ENCODE results near the gene TRPM1.

TRPM1 gene

GRCh38 chr15:30992249-30992864, 109.2 kb downstream of the TRPM1 start:
- Mint-ChIP-seq H3K9me3 (no peaks in the 10 kb centered on the region), H3K36me3 (ENCODE audit: low read depth) (peaks cover 3% of the 10 kb centered on the region), H3K4me1 (ENCODE audit: low read depth) (peaks cover 18% of the 10 kb centered on the region), H3K4me3 (peak overlapping the region; percentile 87), H3K27me3 (ENCODE audit: low read depth) (peaks cover 7% of the 10 kb centered on the region), H3K27ac (peak overlapping the region; percentile 78)
- DNase-seq (ENCODE audit: low spot score): no peak

DNA sequence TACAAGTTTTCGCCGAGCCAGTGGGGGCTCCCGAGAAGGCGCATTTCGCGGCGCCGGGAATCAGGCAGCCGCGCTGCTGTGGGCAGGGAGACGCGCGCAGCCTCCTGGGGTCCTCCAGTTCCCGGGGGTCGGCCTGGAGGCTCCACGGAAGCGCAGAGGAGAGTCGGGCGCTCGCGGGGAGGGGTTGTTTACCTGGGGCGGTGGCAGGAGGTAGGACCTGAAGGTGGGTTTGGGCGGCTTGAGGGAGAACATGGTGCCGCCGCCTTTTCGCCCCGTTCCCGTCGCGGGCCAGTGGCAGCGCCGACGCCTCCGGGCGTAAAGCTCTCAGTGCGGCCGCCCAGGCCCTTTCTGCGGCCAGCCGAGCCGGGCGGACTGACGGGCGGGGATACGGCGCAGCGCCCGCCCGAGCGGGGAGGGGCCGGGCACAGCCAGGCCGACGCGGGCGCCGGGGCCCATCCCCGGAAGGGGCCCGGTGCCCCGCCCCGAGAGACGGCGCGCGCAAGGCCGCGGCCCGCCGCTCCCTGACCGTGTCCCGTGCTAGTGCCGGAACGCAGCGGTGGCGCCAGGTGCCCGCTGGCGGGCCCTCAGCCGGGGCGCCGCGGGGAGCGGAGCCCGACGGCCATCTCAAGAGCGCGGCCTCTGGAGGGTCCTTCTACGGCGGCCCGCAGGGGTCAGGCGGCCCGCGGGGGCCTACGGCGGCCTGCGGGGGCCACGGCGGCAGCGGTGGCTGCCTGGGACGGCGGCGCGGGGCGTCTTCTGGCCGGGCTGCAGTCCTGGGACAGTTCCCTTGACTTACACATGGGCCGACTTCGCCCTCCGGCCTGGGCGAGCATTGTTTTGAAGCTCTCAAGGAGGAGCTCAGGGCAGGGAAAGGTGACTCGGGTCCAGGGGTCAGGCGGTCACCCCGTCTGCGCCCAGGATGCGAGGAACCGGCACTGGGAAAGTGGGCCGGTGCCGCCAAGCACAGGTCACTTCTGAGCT, 110.0 kb downstream of the TRPM1 start, which contains the start of gene MTMR10:
MTMR10 (minus strand) TSS at position 374 of the 981 bp plus-strand sequence; CDS start at position 252, 122 bp downstream.
- Mint-ChIP-seq H3K27me3 (ENCODE audit: low read depth) (peaks cover 5% of the 10 kb centered on the region), H3K36me3 (ENCODE audit: low read depth) (peaks cover 6% of the 10 kb centered on the region), H3K9me3 (no peaks in the 10 kb centered on the region), H3K4me3 (peak within 1 kb of the TSS; percentile 96), H3K27ac (peak within 1 kb of the TSS; percentile 89), H3K4me1 (ENCODE audit: low read depth) (peaks cover 18% of the 10 kb centered on the region)
- DNase-seq (ENCODE audit: low spot score): peak; percentile 82

DNA sequence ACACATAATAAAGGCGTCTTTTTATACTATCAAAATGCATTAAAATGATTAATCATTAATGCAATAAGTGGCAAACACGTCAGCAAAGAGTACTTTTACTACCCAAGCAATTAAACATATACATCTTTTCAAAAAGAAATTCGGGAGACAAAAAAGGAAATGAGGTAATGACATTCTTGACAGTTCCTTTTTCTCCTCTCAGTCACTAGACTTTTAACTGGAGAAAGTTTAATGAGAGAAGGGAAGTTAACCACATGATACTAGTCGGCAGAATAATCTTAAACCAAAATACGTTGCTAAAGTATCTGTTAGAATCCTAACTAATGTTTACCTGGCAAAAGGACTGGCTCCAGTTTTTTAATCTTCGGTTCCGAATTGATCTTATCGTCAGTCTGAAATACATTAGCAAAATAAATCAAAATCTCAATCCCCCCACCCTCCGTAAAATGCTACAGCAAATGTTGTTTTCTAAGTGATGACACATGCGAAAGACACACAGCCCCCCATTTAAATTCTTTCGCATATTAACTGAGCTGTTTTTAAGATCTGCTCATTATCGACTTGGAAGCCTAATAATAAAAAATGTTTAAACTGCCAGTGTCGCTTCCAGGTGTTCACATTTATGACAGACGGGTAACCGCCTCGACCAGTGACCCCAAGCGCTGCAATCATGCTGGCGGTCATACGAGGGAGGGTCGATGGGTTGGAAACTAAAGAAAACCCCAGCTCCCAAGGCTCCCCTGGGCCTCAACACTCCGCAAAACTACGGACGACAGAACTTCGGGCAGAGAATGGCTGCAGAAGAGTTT, 110.9 kb downstream of the TRPM1 start:
- Mint-ChIP-seq H3K27ac (peak overlapping the region; percentile 89), H3K36me3 (ENCODE audit: low read depth) (peaks cover 8% of the 10 kb centered on the region), H3K27me3 (ENCODE audit: low read depth) (peaks cover 2% of the 10 kb centered on the region), H3K4me1 (ENCODE audit: low read depth) (peaks cover 18% of the 10 kb centered on the region), H3K9me3 (no peaks in the 10 kb centered on the region), H3K4me3 (peak overlapping the region; percentile 96)
- no peak for DNase-seq (ENCODE audit: low spot score)

- no peaks in the 10 kb centered on the region for H3K27me3 Mint-ChIP-seq (ENCODE audit: low read depth)
- peaks cover 12% of the 10 kb centered on the region for H3K36me3 Mint-ChIP-seq (ENCODE audit: low read depth)
- H3K9me3 Mint-ChIP-seq: no peaks in the 10 kb centered on the region
- H3K27ac Mint-ChIP-seq: peak overlapping the region; percentile 89
- DNase-seq (ENCODE audit: low spot score): no peak
- H3K4me1 Mint-ChIP-seq (ENCODE audit: low read depth): peaks cover 21% of the 10 kb centered on the region
- H3K4me3 Mint-ChIP-seq: peak overlapping the region; percentile 96
These were observed 111.5 kb downstream of the TRPM1 start for GRCh38 chr15:30990036-30990435.

DNA sequence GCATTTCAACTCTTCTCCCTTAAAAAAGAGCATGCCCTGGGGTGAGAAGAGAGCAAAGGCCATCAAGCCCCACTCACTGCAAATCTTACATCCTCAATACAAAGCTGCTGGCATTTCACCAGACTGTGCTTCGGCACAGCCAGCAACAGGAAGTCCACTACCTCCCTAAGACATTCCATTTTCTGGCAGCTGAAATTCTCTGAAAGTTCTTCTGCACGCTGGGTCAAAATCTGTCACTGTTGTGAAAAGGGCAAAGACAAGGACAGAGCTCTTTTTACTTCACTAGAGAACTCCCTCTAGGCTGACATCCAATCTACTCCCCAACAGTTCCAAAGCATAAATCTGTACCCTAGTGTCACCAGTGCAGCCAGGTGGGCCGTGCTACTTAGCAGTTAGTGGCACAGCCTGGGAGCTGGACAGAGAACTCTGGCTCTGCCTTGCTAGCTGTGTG, 116.4 kb downstream of the TRPM1 start:
- Mint-ChIP-seq H3K4me3 (no peak overlapping the region), H3K4me1 (ENCODE audit: low read depth) (peaks cover 19% of the 10 kb centered on the region), H3K36me3 (ENCODE audit: low read depth) (peaks cover 28% of the 10 kb centered on the region), H3K27ac (no peak overlapping the region), H3K27me3 (ENCODE audit: low read depth) (no peaks in the 10 kb centered on the region), H3K9me3 (no peaks in the 10 kb centered on the region)
- no peak for DNase-seq (ENCODE audit: low spot score)

DNA sequence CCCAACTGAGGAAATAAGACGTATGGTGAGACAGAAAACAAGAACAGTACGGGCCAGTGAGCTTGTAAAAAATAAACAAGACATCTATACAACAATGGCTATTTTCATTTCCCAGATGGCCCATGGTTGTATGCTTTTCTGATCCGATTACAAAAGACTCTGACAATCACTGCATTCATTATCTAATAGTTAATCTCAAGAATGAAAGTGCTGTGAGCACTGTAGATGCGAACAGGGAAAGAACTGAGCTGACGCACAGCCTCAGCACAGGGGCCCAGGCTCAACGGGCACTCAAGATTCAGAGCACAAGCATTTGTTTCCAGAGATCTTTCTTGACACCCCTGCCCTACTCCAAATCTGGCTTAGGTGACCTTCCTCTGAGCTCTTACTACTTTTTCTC, 117.0 kb downstream of the TRPM1 start:
- H3K9me3 Mint-ChIP-seq: no peaks in the 10 kb centered on the region
- H3K36me3 Mint-ChIP-seq (ENCODE audit: low read depth): peaks cover 33% of the 10 kb centered on the region
- no peak for DNase-seq (ENCODE audit: low spot score)
- no peak overlapping the region for H3K27ac Mint-ChIP-seq
- H3K4me3 Mint-ChIP-seq: no peak overlapping the region
- H3K4me1 Mint-ChIP-seq (ENCODE audit: low read depth): peaks cover 21% of the 10 kb centered on the region
- no peaks in the 10 kb centered on the region for H3K27me3 Mint-ChIP-seq (ENCODE audit: low read depth)

DNA sequence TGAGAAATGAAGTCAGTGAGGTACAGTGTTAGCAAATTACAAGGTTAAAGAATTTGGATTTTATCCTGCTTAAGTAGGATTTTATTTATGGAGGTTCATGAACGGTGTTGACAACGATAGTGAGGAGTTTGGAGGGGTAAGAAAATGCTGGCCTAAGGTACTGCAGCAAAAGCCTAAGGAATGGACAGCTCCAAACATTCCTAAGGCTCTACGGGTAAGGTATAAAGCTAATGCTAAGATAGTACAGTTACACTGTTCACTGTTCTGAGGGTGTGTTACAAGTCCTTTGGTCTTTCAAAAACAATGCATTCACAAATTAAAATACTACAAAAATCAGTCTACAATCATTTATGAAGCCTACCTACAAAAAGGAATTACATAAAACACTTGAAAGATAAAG, 117.4 kb downstream of the TRPM1 start:
- no peaks in the 10 kb centered on the region for H3K9me3 Mint-ChIP-seq
- peaks cover 23% of the 10 kb centered on the region for H3K4me1 Mint-ChIP-seq (ENCODE audit: low read depth)
- no peak for DNase-seq (ENCODE audit: low spot score)
- no peaks in the 10 kb centered on the region for H3K27me3 Mint-ChIP-seq (ENCODE audit: low read depth)
- peaks cover 36% of the 10 kb centered on the region for H3K36me3 Mint-ChIP-seq (ENCODE audit: low read depth)
- no peak overlapping the region for H3K4me3 Mint-ChIP-seq
- no peak overlapping the region for H3K27ac Mint-ChIP-seq

GRCh38 chr15:30979457-30979856, 122.1 kb downstream of the TRPM1 start:
- H3K27ac Mint-ChIP-seq: no peak overlapping the region
- H3K4me1 Mint-ChIP-seq (ENCODE audit: low read depth): peaks cover 10% of the 10 kb centered on the region
- no peaks in the 10 kb centered on the region for H3K27me3 Mint-ChIP-seq (ENCODE audit: low read depth)
- no peaks in the 10 kb centered on the region for H3K9me3 Mint-ChIP-seq
- peaks cover 26% of the 10 kb centered on the region for H3K36me3 Mint-ChIP-seq (ENCODE audit: low read depth)
- DNase-seq (ENCODE audit: low spot score): no peak
- H3K4me3 Mint-ChIP-seq: no peak overlapping the region

GRCh38 chr15:30978328-30978727, 123.2 kb downstream of the TRPM1 start:
- peaks cover 29% of the 10 kb centered on the region for H3K36me3 Mint-ChIP-seq (ENCODE audit: low read depth)
- peaks cover 11% of the 10 kb centered on the region for H3K4me1 Mint-ChIP-seq (ENCODE audit: low read depth)
- DNase-seq (ENCODE audit: low spot score): no peak
- no peaks in the 10 kb centered on the region for H3K9me3 Mint-ChIP-seq
- no peaks in the 10 kb centered on the region for H3K27me3 Mint-ChIP-seq (ENCODE audit: low read depth)
- no peak overlapping the region for H3K4me3 Mint-ChIP-seq
- H3K27ac Mint-ChIP-seq: no peak overlapping the region

GRCh38 chr15:30974112-30974511, 127.4 kb downstream of the TRPM1 start:
- Mint-ChIP-seq H3K9me3 (no peaks in the 10 kb centered on the region), H3K27ac (no peak overlapping the region), H3K36me3 (ENCODE audit: low read depth) (peaks cover 44% of the 10 kb centered on the region), H3K4me1 (ENCODE audit: low read depth) (peaks cover 13% of the 10 kb centered on the region), H3K27me3 (ENCODE audit: low read depth) (no peaks in the 10 kb centered on the region), H3K4me3 (no peak overlapping the region)
- DNase-seq (ENCODE audit: low spot score): no peak

GRCh38 chr15:30973379-30973778, 128.1 kb downstream of the TRPM1 start:
- H3K4me3 Mint-ChIP-seq: no peak overlapping the region
- no peaks in the 10 kb centered on the region for H3K27me3 Mint-ChIP-seq (ENCODE audit: low read depth)
- H3K27ac Mint-ChIP-seq: no peak overlapping the region
- DNase-seq (ENCODE audit: low spot score): no peak
- peaks cover 44% of the 10 kb centered on the region for H3K36me3 Mint-ChIP-seq (ENCODE audit: low read depth)
- peaks cover 14% of the 10 kb centered on the region for H3K4me1 Mint-ChIP-seq (ENCODE audit: low read depth)
- H3K9me3 Mint-ChIP-seq: no peaks in the 10 kb centered on the region

DNA sequence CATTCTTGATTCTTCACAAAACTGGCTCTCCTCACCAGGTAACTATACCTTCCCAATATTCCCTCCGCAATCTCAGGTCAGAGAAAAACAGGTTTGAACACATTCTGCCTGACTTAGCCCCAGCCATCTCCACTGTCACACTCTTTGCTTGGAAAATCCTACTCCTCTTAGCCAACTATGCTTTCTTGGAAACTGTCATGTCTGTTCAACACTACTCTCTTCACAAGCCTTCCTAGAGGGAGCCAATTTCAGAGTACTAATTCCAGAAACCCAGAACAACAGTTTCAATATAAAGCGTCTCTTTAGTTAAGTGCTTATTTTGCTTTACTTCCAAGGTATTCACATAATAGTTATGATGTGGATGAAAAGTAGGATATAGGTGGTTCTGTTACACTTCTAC, 131.8 kb downstream of the TRPM1 start:
- H3K27ac Mint-ChIP-seq: no peak overlapping the region
- no peaks in the 10 kb centered on the region for H3K27me3 Mint-ChIP-seq (ENCODE audit: low read depth)
- no peak for DNase-seq (ENCODE audit: low spot score)
- no peaks in the 10 kb centered on the region for H3K9me3 Mint-ChIP-seq
- H3K4me1 Mint-ChIP-seq (ENCODE audit: low read depth): peaks cover 14% of the 10 kb centered on the region
- no peak overlapping the region for H3K4me3 Mint-ChIP-seq
- H3K36me3 Mint-ChIP-seq (ENCODE audit: low read depth): peaks cover 41% of the 10 kb centered on the region

- H3K27me3 Mint-ChIP-seq (ENCODE audit: low read depth): no peaks in the 10 kb centered on the region
- H3K9me3 Mint-ChIP-seq: no peaks in the 10 kb centered on the region
- DNase-seq (ENCODE audit: low spot score): no peak
- H3K27ac Mint-ChIP-seq: no peak overlapping the region
- H3K36me3 Mint-ChIP-seq (ENCODE audit: low read depth): peaks cover 17% of the 10 kb centered on the region
- H3K4me1 Mint-ChIP-seq (ENCODE audit: low read depth): peaks cover 4% of the 10 kb centered on the region
- H3K4me3 Mint-ChIP-seq: no peak overlapping the region
These were observed 137.8 kb downstream of the TRPM1 start for GRCh38 chr15:30963681-30964080.
